GM12878 (cell line): ENCODE results near the gene JADE3.
A peak's percentile ranks its signal among the peaks of the same experiment; 100 is the strongest.

Experiments used
- BMI1 ChIP-seq: fragments of 450-650 bp; IDR thresholded peaks from 2 replicates; pipeline ENCODE4 v1.6.1; 2016; ENCODE audit warnings: mild to moderate bottlenecking, moderate library complexity, borderline replicate concordance
- CTCF ChIP-seq, 3 experiments: IDR thresholded peaks in 2 of 3; conservative IDR thresholded peaks in 1 of 3; 2 replicates each; pipeline ENCODE4 v1.5.1; 2011; ENCODE audit warnings: low read depth in 3 of 3, low read length in 3 of 3, mild to moderate bottlenecking in 3 of 3, control low read depth in 2 of 3, moderate library complexity in 2 of 3, inconsistent platforms in 1 of 3, mixed read lengths in 1 of 3; ENCODE audit not compliant: control insufficient read depth in 2 of 3, insufficient read depth in 1 of 3; ENCODE audit errors: extremely low read depth in 1 of 3
- ETV6 ChIP-seq, 2 experiments: fragments of 450-650 bp in 1 of 2; IDR thresholded peaks in 1 of 2; conservative IDR thresholded peaks in 1 of 2; 2 replicates each; pipeline ENCODE4 v1.6.1; 2014; ENCODE audit warnings: antibody characterized with exemption in 1 of 2, borderline replicate concordance in 1 of 2, low read depth in 1 of 2, mild to moderate bottlenecking in 1 of 2, moderate library complexity in 1 of 2
- GABPA ChIP-seq: IDR thresholded peaks from 2 replicates; pipeline ENCODE4 v1.6.1; 2014; ENCODE audit warnings: antibody characterized with exemption, low read depth, mild to moderate bottlenecking, inconsistent platforms
- POLR2A ChIP-seq: IDR thresholded peaks from 2 replicates; pipeline ENCODE4 v1.6.1; 2011; ENCODE audit warnings: low read depth, mild to moderate bottlenecking, low read length
- RCOR1 ChIP-seq: conservative IDR thresholded peaks from 2 replicates; pipeline ENCODE4 v1.6.1; 2012; ENCODE audit warnings: low read depth, low read length, improper control_type of control experiment
- RUNX3 ChIP-seq: IDR thresholded peaks from 2 replicates; pipeline ENCODE4 v1.6.1; 2012; ENCODE audit warnings: low read length, inconsistent platforms
- SPI1 ChIP-seq: IDR thresholded peaks from 2 replicates; pipeline ENCODE4 v1.6.1; 2011; ENCODE audit warnings: low read depth, mild to moderate bottlenecking, low read length, moderate library complexity, borderline replicate concordance; ENCODE audit not compliant: insufficient read depth
- SREBF2 ChIP-seq: IDR thresholded peaks from 2 replicates; pipeline ENCODE4 v1.6.1; 2012; ENCODE audit warnings: mild to moderate bottlenecking, low read length
- SUPT20H ChIP-seq: IDR thresholded peaks from 2 replicates; pipeline ENCODE4 v1.6.1; 2011; ENCODE audit warnings: low read depth, mild to moderate bottlenecking, low read length, moderate library complexity, borderline replicate concordance; ENCODE audit not compliant: control insufficient read depth
- TAF1 ChIP-seq: IDR thresholded peaks from 2 replicates; pipeline ENCODE4 v1.6.1; 2011; ENCODE audit warnings: mild to moderate bottlenecking, low read depth, low read length, borderline replicate concordance
- TF ChIP-seq, protein P1 (sequence below): IDR thresholded peaks from 2 replicates; pipeline ENCODE4 v1.6.1; 2012; ENCODE audit warnings: low read depth, low read length, improper control_type of control experiment

- no peak for TF ChIP-seq BMI1
- no peak for TF ChIP-seq GABPA
- TF ChIP-seq POLR2A, result no peak
- peak in 1 of 3 experiments; percentile 3; a peak in 1 of 6 replicates for TF ChIP-seq CTCF (IDR thresholded peaks at IDR 0.05 in 2 of 3, conservative IDR thresholded peaks at IDR 0.05 in 1 of 3; ENCODE audit: control insufficient read depth in 2 of 3, extremely low read depth in 1 of 3, insufficient read depth in 1 of 3, low read depth in 3 of 3, low read length in 3 of 3)
- no peak for TF ChIP-seq SUPT20H
- TF ChIP-seq SREBF2, result no peak
- TF ChIP-seq RCOR1, result no peak
- TF ChIP-seq SPI1, result no peak
- no peak for TF ChIP-seq RUNX3
- no peak for TF ChIP-seq ETV6 (conservative IDR thresholded peaks at IDR 0.05 in 1 of 2, IDR thresholded peaks at IDR 0.05 in 1 of 2; ENCODE audit: borderline replicate concordance in 1 of 2, low read depth in 1 of 2)
- TF ChIP-seq, protein P1, sequence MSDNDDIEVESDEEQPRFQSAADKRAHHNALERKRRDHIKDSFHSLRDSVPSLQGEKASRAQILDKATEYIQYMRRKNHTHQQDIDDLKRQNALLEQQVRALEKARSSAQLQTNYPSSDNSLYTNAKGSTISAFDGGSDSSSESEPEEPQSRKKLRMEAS, result no peak
- no peak for TF ChIP-seq TAF1
Measured at GRCh38 chrX:46912098-46912602, at the start of gene JADE3.
